Thymus (tissue), 11 donors: ENCODE measurements around the gene BICRA. TPM values are rescaled to one million over a fixed set of nuclear protein-coding genes. Genes with fewer than 3 reads are reported as not detected.
A peak's percentile ranks its signal among the peaks of the same experiment; 100 is the strongest.

Experiments used
- DNase-seq, 9 donors: peaks; one replicate each; pipeline ENCODE4 v3.0.0-alpha.2; 2013; ENCODE audit warnings: low spot score in 9 of 9, low read depth in 6 of 9, missing footprints in 1 of 9
- H3K27ac ChIP-seq, 2 donors: one replicate each; pipeline ENCODE4 v1.5.1; 2013; ENCODE audit warnings: control low read depth in 1 of 2, low read depth in 1 of 2, low read length in 1 of 2, mild to moderate bottlenecking in 1 of 2, moderate library complexity in 1 of 2
- H3K27me3 ChIP-seq, 2 donors: one replicate each; pipeline ENCODE4 v1.5.1; 2013; ENCODE audit warnings: low read length in 1 of 2; ENCODE audit not compliant: control insufficient read depth in 2 of 2, insufficient read depth in 1 of 2
- H3K36me3 ChIP-seq, 2 donors: one replicate each; pipeline ENCODE4 v1.5.1; 2013; ENCODE audit warnings: low read length in 1 of 2, mild to moderate bottlenecking in 1 of 2, moderate library complexity in 1 of 2; ENCODE audit not compliant: control insufficient read depth in 2 of 2, insufficient read depth in 2 of 2
- H3K4me1 ChIP-seq, 2 donors: one replicate each; pipeline ENCODE4 v1.5.1; 2013; ENCODE audit warnings: low read length in 2 of 2; ENCODE audit not compliant: control insufficient read depth in 2 of 2, insufficient read depth in 2 of 2
- H3K4me3 ChIP-seq, 2 donors: one replicate each; pipeline ENCODE4 v1.5.1; 2013; ENCODE audit warnings: low read length in 2 of 2, control low read depth in 1 of 2, mild to moderate bottlenecking in 1 of 2
- H3K9me3 ChIP-seq, 2 donors: one replicate each; pipeline ENCODE4 v1.5.1; 2013; ENCODE audit warnings: low read length in 1 of 2, mild to moderate bottlenecking in 1 of 2; ENCODE audit not compliant: control insufficient read depth in 2 of 2, insufficient read depth in 1 of 2
- WGBS: extraction: QIAGEN DNeasy Blood & Tissue Kit; methylation state at CpG from one replicate; pipeline ENCODE4 v1.1.7; 2013; 5-methylcytosine and 5-hydroxymethylcytosine counted together
- polyA plus RNA-seq: library from polyadenylated mRNA; stranded (reverse); fragments of 200-250 nt; gene quantifications from one replicate; pipeline ENCODE4 v1.2.3, GENCODE V29; 2013
- total RNA-seq: library from RNA; stranded (reverse); fragments of 120-200 nt; gene quantifications from one replicate; pipeline ENCODE4 v1.2.4, GENCODE V29; 2013
- donor health status: healthy.

BICRA gene
- total and polyA plus RNA-seq, 2 donors, result 1.5 to 8.1 TPM

GRCh38 chr19:47676811-47677210 lies 67.9 kb downstream of the BICRA start:
- WGBS, result 97% methylated on average over 8 of the region's 8 CpGs
- Histone ChIP-seq H3K4me3 (no peak overlapping the region), H3K36me3 (peaks cover 12 to 79% of the 10 kb centered on the region in 2 donors), H3K9me3 (no peaks in the 10 kb centered on the region), H3K27ac (no peak overlapping the region), H3K27me3 (no peaks in the 10 kb centered on the region), H3K4me1 (no peaks in the 10 kb centered on the region)
- no peak for DNase-seq

GRCh38 chr19:47679251-47679900 lies 70.4 kb downstream of the BICRA start:
- Histone ChIP-seq H3K36me3 (peaks cover 14 to 76% of the 10 kb centered on the region in 2 donors), H3K27ac (no peak overlapping the region), H3K4me3 (no peak overlapping the region), H3K4me1 (no peaks in the 10 kb centered on the region), H3K27me3 (no peaks in the 10 kb centered on the region), H3K9me3 (no peaks in the 10 kb centered on the region)
- DNase-seq, result no peak
- WGBS, result 92% methylated on average over 30 of the region's 30 CpGs

GRCh38 chr19:47679922-47680857 lies 71.3 kb downstream of the BICRA start:
- Histone ChIP-seq H3K4me3 (no peak overlapping the region), H3K27me3 (no peaks in the 10 kb centered on the region), H3K4me1 (no peaks in the 10 kb centered on the region), H3K36me3 (peaks cover 21 to 73% of the 10 kb centered on the region in 2 donors), H3K27ac (no peak overlapping the region), H3K9me3 (no peaks in the 10 kb centered on the region)
- DNase-seq, result no peak
- WGBS, result 98% methylated on average over 90 of the region's 90 CpGs

DNA sequence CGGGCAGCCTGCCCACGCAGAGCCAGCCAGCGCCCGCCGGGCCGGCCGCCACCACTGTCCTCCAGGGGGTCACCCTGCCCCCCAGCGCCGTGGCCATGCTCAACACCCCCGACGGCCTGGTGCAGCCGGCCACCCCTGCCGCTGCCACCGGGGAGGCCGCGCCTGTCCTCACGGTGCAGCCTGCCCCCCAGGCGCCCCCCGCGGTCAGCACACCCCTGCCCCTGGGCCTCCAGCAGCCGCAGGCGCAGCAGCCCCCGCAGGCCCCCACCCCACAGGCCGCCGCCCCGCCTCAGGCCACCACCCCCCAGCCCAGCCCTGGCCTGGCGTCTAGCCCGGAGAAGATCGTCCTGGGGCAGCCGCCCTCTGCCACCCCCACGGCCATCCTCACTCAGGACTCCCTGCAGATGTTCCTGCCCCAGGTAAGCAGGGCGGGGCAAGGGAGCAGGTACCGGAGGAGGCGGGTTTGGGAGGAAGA lies 72.0 kb downstream of the BICRA start:
- no peak overlapping the region for H3K4me3 ChIP-seq

DNA sequence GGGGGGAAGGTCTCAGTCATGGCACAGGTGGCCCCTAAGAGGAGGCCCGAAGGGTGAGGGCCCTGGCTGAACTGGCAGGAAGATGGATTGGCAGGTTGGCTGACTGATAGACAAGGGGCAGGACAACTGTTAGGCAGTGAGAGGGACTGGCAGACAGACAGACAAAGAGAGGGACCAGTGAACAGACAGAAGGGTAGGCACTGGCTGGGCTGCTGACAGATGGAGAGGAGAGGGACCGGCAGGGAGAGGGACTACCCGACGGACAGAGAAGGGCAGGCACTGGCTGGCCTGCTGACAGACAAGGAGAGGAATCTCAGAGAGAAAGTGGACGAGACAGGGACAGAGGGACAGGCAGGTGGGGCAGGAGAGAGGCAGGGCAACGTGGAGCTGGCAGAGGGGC lies 72.5 kb downstream of the BICRA start:
- WGBS, result 98% methylated on average over 6 of the region's 6 CpGs

More for the DNA sequence above, 72.0 kb downstream of the BICRA start:
- 97% methylated on average over 34 of the region's 34 CpGs for WGBS
- Histone ChIP-seq H3K9me3 (no peaks in the 10 kb centered on the region), H3K36me3 (peaks cover 22 to 67% of the 10 kb centered on the region in 2 donors), H3K27ac (no peak overlapping the region), H3K27me3 (no peaks in the 10 kb centered on the region), H3K4me1 (no peaks in the 10 kb centered on the region)
- DNase-seq, result no peak

GRCh38 chr19:47681936-47682335 lies 73.0 kb downstream of the BICRA start:
- 98% methylated on average over 23 of the region's 23 CpGs for WGBS

More for the DNA sequence above, 72.5 kb downstream of the BICRA start:
- Histone ChIP-seq H3K27ac (peak overlapping the region in 1 of 2 donors; percentile 8), H3K4me3 (no peak overlapping the region), H3K27me3 (no peaks in the 10 kb centered on the region), H3K9me3 (no peaks in the 10 kb centered on the region), H3K36me3 (peaks cover 22 to 64% of the 10 kb centered on the region in 2 donors), H3K4me1 (no peaks in the 10 kb centered on the region)
- DNase-seq, result no peak

GRCh38 chr19:47682939-47683338 lies 74.0 kb downstream of the BICRA start:
- H3K27ac ChIP-seq, result no peak overlapping the region
- H3K4me1 ChIP-seq, result no peaks in the 10 kb centered on the region
- no peaks in the 10 kb centered on the region for H3K27me3 ChIP-seq
- H3K9me3 ChIP-seq, result no peaks in the 10 kb centered on the region
- WGBS, result 96% methylated on average over 6 of the region's 6 CpGs
- H3K36me3 ChIP-seq, result peaks cover 22 to 51% of the 10 kb centered on the region in 2 donors
- no peak for DNase-seq
- no peak overlapping the region for H3K4me3 ChIP-seq

More at GRCh38 chr19:47681936-47682335, 73.0 kb downstream of the BICRA start:
- Histone ChIP-seq H3K4me1 (no peaks in the 10 kb centered on the region), H3K27ac (no peak overlapping the region), H3K36me3 (peaks cover 22 to 60% of the 10 kb centered on the region in 2 donors), H3K27me3 (no peaks in the 10 kb centered on the region), H3K9me3 (no peaks in the 10 kb centered on the region), H3K4me3 (no peak overlapping the region)
- DNase-seq, result no peak

- DNase-seq, result no peak
- H3K36me3 ChIP-seq, result peaks cover 13 to 23% of the 10 kb centered on the region in 2 donors
- WGBS, result 97% methylated on average over 7 of the region's 7 CpGs
Observed at GRCh38 chr19:47686679-47687450, 77.9 kb downstream of the BICRA start.

More at GRCh38 chr19:47686679-47687450, 77.9 kb downstream of the BICRA start:
- Histone ChIP-seq H3K27ac (no peak overlapping the region), H3K27me3 (no peaks in the 10 kb centered on the region), H3K4me3 (no peak overlapping the region), H3K4me1 (no peaks in the 10 kb centered on the region), H3K9me3 (no peaks in the 10 kb centered on the region)
